Panc1 (cell line): ENCODE measurements around the gene MAP2K5. TPM values are rescaled to one million over a fixed set of nuclear protein-coding genes. Genes with fewer than 3 reads are reported as not detected.

ENCODE experiments used
- ATAC-seq: fragments of 200-7000 bp; cut with Tn5 transposase; 2 replicates; pipeline ENCODE4 v1.9.1; 2020; ENCODE audit warnings: mild to moderate bottlenecking, moderate library complexity
- BruUV-seq: library from RNA; stranded (reverse); fragments of 400-500 nt; replicated peaks from 2 replicates; lab custom pipeline; 2021; lab: Mats Ljungman, UMichigan
- CTCF ChIA-PET: fragments of 300-600 bp; sonication (Branson Sonifier 250); formaldehyde crosslinking; loops from one replicate; lab custom pipeline; 2022; ENCODE audit warnings: antibody characterized with exemption; lab: Charles Lee
- POLR2A ChIA-PET: fragments of 300-600 bp; sonication (Branson Sonifier 250); formaldehyde crosslinking; loops from one replicate; lab custom pipeline; 2022; ENCODE audit warnings: antibody characterized with exemption; lab: Charles Lee
- DNase-seq: peaks from one replicate; pipeline ENCODE4 v3.0.0-alpha.2; 2010; ENCODE audit warnings: low read depth, low spot score
- H3K27ac ChIP-seq: 2 replicates; pipeline ENCODE4 v1.5.1; 2011; ENCODE audit warnings: mild to moderate bottlenecking, low read length, inconsistent platforms
- H3K27me3 ChIP-seq: fragments of 200-500 bp; sonication (Bioruptor generic); 2 replicates; pipeline ENCODE4 v1.6.0; 2014; ENCODE audit warnings: low read length, inconsistent platforms; ENCODE audit not compliant: control insufficient read depth, insufficient read depth
- H3K36me3 ChIP-seq: fragments of 200-500 bp; sonication (Bioruptor generic); 2 replicates; pipeline ENCODE4 v1.5.1; 2014; ENCODE audit warnings: inconsistent platforms, mild to moderate bottlenecking, low read length, moderate library complexity; ENCODE audit not compliant: control insufficient read depth, insufficient read depth
- H3K4me1 ChIP-seq: 2 replicates; pipeline ENCODE4 v1.5.1; 2011; ENCODE audit warnings: inconsistent platforms, mild to moderate bottlenecking, low read length, moderate library complexity; ENCODE audit not compliant: control insufficient read depth, insufficient read depth
- H3K4me3 ChIP-seq, 2 experiments: 2 replicates each; pipeline ENCODE4 v1.5.1; 2011 to 2012; ENCODE audit warnings: low read depth in 2 of 2, low read length in 2 of 2, mild to moderate bottlenecking in 2 of 2, inconsistent platforms in 1 of 2, moderate library complexity in 1 of 2
- H3K9me3 ChIP-seq: fragments of 200-500 bp; sonication (Bioruptor generic); 2 replicates; pipeline ENCODE4 v1.5.1; 2014; ENCODE audit warnings: low read depth, mild to moderate bottlenecking, inconsistent platforms, low read length, moderate library complexity; ENCODE audit not compliant: control insufficient read depth, insufficient read depth
- CTCF ChIP-seq: fragments of 450-650 bp; IDR thresholded peaks from 2 replicates; pipeline ENCODE4 v1.5.1; 2017; ENCODE audit warnings: mild to moderate bottlenecking
- POLR2AphosphoS5 ChIP-seq: IDR thresholded peaks from 2 replicates; pipeline ENCODE4 v1.6.1; 2012; ENCODE audit warnings: mild to moderate bottlenecking, low read depth, low read length, moderate library complexity
- SIN3A ChIP-seq: IDR thresholded peaks from 2 replicates; pipeline ENCODE4 v1.6.1; 2012; ENCODE audit warnings: low read depth, mild to moderate bottlenecking, low read length, moderate library complexity, borderline replicate concordance; ENCODE audit not compliant: insufficient read depth
- TCF7L2 ChIP-seq: IDR thresholded peaks from 2 replicates; pipeline ENCODE4 v1.6.1; 2011; ENCODE audit warnings: mild to moderate bottlenecking, low read depth, low read length, inconsistent platforms
- in situ Hi-C: cut with HindIII; loops from 2 replicates; pipeline ENCODE4 v1.10.0; 2016; ENCODE audit warnings: low sequenced_read_pairs, low pct_unique_long_range_greater_than_20kb
- intact Hi-C: fragments of 100-400 bp; cut with micrococcal nuclease; formaldehyde crosslinking; loops from one replicate; pipeline ENCODE4 v1.10.0; 2022; ENCODE audit not compliant: unreplicated experiment
- total RNA-seq: library from RNA; stranded (reverse); gene quantifications from one replicate; pipeline ENCODE4 v1.2.1, GENCODE V29; 2021; ENCODE audit not compliant: unreplicated experiment
- TF ChIP-seq, protein P1 (sequence below), 2 experiments: IDR thresholded peaks; 2 replicates each; pipeline ENCODE4 v1.6.1; 2011 to 2012; ENCODE audit warnings: low read depth in 2 of 2, control low read depth in 1 of 2, low read length in 1 of 2, mild to moderate bottlenecking in 1 of 2, moderate library complexity in 1 of 2; ENCODE audit not compliant: insufficient read depth in 1 of 2

The MAP2K5 gene
- total RNA-seq, 1 experiment from 2014 or later: 18.3 TPM

DNA sequence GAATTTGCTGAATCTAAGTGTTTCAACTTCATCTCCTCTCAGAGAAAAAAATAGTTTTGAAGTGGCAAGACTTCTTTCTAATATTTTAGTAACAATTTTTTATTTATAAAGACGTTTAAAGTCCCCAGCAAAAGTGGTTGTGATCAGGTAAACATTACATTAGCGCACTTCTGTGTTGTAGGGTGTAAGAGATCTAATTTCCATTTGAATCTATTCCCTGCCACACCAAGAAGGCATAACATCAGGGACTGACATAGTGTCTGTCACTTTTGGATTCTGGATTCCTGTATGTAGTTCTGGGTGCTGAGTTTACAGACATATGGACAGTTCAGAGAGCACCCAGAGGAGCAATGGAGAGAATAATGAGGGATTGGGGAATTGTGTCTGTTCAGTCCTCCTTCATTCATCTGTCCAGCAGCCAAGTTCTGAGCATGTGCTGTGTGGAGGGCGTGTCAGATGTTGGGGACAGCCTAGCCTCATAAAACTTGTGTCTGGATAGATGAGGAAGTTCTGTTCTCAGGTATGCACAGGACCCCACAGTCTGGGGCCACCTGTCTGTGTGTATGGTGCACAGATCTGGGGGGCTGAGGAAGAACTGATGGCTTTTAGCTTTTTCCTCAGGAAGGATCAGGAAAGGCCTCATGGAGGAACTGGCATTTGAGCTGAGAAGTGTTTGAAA, 65.6 kb downstream of the MAP2K5 start:
- no peak for DNase-seq
- H3K9me3 ChIP-seq: no peaks in the 10 kb centered on the region
- H3K27ac ChIP-seq: no peak overlapping the region
- no peak for ATAC-seq
- intact Hi-C loops: no loop called here
- no peaks in the 10 kb centered on the region for H3K27me3 ChIP-seq
- ChIA-PET CTCF (no interaction called here), POLR2A (no interaction called here)
- no peak for TF ChIP-seq CTCF
- TF ChIP-seq, protein P1, sequence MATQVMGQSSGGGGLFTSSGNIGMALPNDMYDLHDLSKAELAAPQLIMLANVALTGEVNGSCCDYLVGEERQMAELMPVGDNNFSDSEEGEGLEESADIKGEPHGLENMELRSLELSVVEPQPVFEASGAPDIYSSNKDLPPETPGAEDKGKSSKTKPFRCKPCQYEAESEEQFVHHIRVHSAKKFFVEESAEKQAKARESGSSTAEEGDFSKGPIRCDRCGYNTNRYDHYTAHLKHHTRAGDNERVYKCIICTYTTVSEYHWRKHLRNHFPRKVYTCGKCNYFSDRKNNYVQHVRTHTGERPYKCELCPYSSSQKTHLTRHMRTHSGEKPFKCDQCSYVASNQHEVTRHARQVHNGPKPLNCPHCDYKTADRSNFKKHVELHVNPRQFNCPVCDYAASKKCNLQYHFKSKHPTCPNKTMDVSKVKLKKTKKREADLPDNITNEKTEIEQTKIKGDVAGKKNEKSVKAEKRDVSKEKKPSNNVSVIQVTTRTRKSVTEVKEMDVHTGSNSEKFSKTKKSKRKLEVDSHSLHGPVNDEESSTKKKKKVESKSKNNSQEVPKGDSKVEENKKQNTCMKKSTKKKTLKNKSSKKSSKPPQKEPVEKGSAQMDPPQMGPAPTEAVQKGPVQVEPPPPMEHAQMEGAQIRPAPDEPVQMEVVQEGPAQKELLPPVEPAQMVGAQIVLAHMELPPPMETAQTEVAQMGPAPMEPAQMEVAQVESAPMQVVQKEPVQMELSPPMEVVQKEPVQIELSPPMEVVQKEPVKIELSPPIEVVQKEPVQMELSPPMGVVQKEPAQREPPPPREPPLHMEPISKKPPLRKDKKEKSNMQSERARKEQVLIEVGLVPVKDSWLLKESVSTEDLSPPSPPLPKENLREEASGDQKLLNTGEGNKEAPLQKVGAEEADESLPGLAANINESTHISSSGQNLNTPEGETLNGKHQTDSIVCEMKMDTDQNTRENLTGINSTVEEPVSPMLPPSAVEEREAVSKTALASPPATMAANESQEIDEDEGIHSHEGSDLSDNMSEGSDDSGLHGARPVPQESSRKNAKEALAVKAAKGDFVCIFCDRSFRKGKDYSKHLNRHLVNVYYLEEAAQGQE (IDR thresholded peaks at IDR 0.05; ENCODE audit: insufficient read depth in 1 of 2, low read depth in 2 of 2, low read length in 1 of 2): no peak
- TF ChIP-seq SIN3A: no peak
- TF ChIP-seq POLR2AphosphoS5: no peak
- no peak for TF ChIP-seq TCF7L2
- no TSS peak for BruUV-seq
- in situ Hi-C loops: no loop called here
- H3K4me1 ChIP-seq: no peaks in the 10 kb centered on the region; the same call in 1 of the 2 replicates
- no peaks in the 10 kb centered on the region for H3K36me3 ChIP-seq
- H3K4me3 ChIP-seq: no peak overlapping the region

DNA sequence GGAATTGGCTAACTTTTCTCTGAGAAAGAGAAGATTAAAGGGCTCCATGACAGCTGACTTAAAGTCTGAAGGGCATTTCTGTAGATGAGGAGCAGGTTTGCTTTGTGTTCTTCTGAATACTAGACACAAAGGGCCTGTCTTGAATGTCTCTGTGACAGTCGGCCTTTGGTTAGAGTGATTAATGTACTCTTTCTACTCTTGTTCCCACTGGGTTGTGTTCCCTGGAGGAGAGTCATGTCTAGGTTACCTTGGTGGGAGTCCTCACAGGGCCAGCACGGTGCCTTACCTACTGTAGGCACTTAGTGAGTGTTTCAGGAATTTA, 66.1 kb downstream of the MAP2K5 start:
- ChIA-PET POLR2A (no interaction called here), CTCF (no interaction called here)
- Histone ChIP-seq H3K36me3 (no peaks in the 10 kb centered on the region), H3K27ac (no peak overlapping the region), H3K4me3 (no peak overlapping the region), H3K9me3 (no peaks in the 10 kb centered on the region), H3K4me1 (no peaks in the 10 kb centered on the region; the same call in 1 of the 2 replicates), H3K27me3 (no peaks in the 10 kb centered on the region)
- BruUV-seq: no TSS peak
- in situ Hi-C loops: no loop called here
- ATAC-seq: no peak
- intact Hi-C loops: no loop called here
- no peak for DNase-seq
- no peak for TF ChIP-seq CTCF
- no peak for TF ChIP-seq SIN3A
- no peak for TF ChIP-seq POLR2AphosphoS5
- TF ChIP-seq, protein P1 (IDR thresholded peaks at IDR 0.05; ENCODE audit: insufficient read depth in 1 of 2, low read depth in 2 of 2, low read length in 1 of 2): no peak
- no peak for TF ChIP-seq TCF7L2
